Colon (tissue), 2 donors: ENCODE data around the gene DRP2.
"Not testable (repeated sequence)": the region's sequence is repeated elsewhere in the genome, so short reads cannot be mapped to it uniquely, and the experiment has no call there.

ENCODE experiments used
- FAIRE-seq: peaks from 2 replicates; lab custom pipeline; 2012; peaks lifted over from hg19 to GRCh38; lab: Jason Lieb, UNC
- donor health status: control.
- donor health status: control.

The DRP2 gene, protein sequence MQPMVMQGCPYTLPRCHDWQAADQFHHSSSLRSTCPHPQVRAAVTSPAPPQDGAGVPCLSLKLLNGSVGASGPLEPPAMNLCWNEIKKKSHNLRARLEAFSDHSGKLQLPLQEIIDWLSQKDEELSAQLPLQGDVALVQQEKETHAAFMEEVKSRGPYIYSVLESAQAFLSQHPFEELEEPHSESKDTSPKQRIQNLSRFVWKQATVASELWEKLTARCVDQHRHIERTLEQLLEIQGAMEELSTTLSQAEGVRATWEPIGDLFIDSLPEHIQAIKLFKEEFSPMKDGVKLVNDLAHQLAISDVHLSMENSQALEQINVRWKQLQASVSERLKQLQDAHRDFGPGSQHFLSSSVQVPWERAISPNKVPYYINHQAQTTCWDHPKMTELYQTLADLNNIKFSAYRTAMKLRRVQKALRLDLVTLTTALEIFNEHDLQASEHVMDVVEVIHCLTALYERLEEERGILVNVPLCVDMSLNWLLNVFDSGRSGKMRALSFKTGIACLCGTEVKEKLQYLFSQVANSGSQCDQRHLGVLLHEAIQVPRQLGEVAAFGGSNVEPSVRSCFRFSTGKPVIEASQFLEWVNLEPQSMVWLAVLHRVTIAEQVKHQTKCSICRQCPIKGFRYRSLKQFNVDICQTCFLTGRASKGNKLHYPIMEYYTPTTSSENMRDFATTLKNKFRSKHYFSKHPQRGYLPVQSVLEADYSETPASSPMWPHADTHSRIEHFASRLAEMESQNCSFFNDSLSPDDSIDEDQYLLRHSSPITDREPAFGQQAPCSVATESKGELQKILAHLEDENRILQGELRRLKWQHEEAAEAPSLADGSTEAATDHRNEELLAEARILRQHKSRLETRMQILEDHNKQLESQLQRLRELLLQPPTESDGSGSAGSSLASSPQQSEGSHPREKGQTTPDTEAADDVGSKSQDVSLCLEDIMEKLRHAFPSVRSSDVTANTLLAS

DNA sequence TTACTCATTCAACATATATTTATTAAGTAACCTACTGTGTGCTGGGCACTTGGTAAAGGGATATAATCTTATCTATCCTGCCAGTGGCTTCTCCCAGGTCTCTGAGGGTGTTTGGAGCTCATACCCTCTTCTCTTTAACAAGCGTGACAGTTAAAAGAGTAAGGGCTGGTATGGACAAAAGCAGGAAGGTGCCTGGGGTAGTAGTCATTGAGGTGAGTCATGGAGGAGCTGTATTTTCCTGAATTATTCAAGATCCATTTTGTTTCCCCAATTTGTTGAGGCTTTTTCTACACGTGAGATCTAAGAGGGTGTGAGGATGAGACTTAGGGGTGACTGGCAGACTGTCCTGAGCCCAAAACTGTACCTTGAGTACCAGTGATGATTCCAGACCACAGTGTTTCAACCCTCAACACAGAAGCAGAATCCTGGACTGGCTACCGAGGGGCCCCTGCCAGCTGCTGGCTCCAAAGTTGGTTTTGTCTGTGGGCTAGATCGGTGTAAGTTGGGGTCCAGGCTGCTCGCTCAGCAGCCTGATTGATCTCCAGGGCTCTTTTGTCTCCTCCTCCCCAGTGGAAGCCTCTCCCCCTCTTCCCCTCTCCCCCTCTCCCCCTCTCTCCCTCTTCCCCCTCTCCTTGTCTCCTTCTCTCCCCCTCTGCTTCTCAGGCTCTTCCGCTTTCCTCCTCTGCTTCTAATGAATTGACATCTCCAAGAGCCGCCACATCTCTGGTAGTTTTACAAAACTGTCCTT is at the start of gene DRP2:
DRP2 (plus strand) TSS at position 671 of the 748 bp plus-strand sequence. CDS start 11,862 bp downstream, outside the sequence.
- FAIRE-seq, result no peak

DNA sequence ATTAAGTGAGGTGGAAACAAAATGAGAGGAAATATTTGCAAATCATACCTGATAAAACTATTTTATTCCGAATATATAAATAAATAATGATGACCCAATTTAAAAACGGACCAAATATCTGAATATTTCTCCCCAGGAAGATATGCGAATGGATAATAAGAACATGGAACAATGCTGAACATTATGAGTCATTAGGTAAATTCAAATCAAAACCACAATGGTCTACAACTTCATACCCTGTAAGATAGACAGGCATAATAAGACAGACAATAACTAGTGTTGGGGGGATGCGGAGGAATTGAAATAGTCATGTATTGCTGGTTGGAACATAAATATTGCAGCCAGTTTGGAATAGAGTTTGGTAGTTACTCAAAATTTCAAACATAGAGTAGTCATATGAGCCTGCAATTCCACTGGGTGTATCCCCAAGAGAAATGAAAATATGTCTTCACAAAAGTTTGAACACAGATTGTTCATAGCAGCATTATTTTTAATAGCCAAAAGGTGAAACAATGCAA is 47.6 kb upstream of the DRP2 start:
- FAIRE-seq, result no peak

DNA sequence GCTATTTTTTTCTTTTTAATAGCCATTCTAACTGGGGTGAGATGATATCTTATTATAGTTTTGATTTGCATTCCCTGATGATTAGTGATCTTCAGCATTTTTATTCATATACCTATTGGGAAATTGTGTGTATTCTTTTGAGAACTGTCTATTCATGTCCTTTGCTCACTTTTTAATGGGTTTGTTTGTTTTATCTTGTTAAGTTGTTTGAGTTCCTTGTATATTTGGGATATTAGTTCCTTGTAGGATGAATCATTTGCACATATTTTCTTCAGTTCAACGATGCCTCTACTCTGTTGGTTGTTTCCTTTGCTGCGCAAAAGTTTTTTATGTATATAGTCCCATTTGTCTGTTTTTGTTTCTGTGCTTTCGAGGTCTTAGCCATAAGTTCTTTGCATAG is 43.1 kb upstream of the DRP2 start:
- peak; percentile 77 for FAIRE-seq

DNA sequence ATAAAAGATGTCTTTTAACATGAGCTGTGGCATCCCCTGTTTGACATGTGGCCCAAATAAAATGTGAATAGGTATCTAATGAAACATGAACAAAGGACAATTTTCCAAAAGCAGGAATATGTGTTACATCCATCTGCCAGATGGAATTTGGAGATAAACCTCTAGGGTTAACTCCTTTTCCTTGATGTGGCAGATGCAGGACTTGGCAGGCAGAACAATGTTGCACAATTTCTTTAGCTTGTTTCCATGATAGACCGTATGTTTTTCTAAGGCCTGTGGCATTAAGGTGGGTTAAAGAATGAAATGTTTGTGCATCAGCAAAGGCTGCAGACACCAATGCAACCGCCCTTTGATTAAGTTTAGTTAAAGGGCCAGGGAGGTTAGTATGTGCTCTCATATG is 34.7 kb upstream of the DRP2 start:
- not testable (repeated sequence) for FAIRE-seq

DNA sequence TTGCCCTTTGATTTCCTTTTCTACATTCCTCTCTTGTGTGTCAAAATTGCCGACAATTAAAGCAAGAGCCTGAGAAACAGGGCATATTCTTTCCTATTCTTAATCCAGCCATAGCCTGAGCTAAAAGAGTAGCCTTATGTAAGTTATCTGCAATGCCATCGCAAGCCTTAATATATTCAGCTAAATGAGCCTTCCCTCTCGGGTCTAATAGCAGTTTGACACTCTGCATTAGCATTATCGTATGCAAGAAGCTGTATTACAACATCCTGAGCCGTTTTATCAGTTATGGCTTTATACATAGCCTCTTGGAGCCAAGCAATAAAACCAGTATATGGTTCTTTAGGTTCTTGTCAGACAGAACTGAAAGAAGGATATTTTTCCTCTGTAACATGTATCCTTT is 31.6 kb upstream of the DRP2 start:
- not testable (repeated sequence) for FAIRE-seq

DNA sequence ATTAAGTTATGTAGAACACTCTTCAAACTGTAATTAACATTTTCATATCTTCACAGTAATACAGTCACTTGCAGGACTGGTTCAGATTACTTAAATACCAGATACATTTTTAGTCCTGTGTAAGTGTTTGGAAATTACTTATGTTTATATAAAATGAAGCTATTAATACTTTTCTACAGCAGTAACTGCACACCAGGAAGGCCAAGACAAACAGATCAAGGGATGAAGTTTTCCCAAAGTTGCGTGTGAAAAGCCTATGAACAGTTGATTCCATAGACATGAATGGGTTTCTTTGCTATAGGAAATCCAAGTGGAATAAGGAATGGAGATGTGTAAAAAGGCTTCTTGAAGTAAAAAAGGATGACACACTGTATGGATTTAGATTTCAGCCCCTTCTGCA is 28.9 kb upstream of the DRP2 start:
- no peak for FAIRE-seq

DNA sequence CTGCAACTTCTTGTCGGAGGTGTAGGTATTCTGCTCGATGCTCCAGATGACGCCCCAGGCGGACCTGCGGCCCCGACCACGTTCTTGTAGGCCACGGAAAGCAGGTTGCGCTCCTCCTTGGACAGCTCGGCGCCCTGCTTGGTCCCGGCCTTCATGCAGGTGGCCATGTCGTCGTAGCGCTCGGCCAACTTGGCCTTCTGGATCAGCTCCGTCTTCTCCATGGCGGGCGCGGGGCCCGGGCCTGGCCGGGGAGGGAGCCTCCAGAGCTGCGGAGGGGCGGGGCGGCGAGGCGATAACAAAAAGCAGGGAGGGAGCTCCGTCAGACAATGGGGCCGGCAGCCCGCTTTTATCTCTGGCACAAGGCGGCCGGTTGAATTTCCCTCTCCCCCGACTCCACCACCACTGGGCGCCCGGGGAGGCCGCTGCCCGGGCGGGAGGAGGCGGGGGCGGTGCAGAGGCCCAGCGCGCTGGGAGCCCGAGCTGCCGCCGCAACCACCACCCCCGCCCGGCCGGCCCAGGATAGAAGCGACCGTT is 28.3 kb upstream of the DRP2 start:
- no peak for FAIRE-seq

DNA sequence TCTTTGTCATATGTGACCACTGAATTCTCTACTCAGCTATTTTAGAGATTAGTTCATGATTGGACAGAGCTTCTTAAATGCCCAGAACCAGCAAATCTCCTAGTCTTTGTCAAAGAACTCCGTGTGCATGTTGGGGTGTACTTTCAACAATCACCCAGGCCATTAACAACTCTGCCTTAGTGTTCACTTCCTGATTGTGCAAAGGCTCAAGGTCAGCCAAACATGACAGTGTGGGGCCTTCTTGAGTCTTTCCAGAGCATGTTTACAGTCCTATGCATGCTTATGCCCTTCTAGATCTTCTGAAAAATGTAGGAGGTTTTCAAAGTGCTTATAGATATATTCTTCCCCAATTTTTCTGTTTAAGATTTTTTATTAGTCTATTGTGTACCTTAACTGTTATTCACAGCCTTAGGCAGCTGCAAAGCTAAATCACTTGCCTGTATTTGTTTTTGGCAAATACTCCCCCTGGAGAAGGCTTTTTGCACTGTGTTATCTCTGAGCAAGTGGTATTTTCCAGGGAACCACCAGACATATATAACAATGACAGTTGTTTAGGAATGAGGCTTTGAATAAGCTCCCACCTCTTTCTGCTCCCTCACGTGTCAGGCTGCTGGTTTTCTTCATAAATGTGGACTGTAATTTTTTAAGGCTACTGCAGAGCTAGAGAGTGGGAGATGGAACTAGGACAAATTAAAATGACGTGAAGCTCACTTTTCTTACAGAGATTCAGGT is 24.0 kb upstream of the DRP2 start:
- no peak for FAIRE-seq

DNA sequence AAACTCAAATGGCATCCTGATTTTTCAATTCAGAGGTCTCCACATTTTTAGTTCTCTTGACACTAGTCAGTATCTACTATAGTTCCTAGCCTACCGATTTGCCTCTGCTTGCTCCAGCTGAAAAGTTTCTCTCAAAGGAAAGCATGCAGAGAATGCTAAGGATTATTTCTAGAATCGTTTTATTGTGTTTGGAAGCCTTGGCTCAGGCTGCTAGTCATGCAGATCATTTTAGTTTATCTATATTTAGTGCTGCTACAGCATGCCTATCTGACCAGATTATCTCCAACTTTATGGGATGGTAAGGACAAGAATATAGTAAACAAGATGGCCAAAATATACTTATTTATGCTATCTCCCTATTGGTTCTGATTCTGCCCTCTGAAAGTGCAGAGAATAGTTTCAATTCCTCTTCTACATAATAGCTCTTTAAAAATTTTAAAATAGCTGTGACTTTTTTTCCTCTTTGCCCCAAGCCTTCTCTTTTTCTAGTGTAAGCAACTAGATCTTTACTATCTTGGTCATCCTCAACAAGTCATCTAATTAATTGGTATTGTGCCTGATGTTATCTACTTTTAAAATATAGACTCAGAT is 15.7 kb upstream of the DRP2 start:
- no peak for FAIRE-seq

DNA sequence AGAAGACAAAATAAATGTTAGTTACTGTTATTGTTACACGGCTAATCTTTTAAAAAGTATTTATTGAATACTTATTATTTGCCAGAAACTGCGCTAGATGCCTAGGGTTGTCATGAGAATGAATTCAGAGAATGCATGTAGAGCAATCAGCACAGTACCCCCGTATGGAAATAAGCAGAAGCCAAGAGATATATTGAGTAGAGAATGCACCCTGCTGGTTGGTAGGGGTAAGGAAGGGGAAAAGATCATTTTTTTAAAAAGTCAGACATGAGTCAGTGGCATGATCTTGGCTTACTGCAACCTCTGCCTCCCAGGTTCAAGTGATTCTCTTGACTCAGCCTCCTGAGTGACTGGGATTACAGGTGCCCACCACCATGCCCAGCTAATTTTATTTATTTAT is 13.1 kb upstream of the DRP2 start:
- no peak for FAIRE-seq

DNA sequence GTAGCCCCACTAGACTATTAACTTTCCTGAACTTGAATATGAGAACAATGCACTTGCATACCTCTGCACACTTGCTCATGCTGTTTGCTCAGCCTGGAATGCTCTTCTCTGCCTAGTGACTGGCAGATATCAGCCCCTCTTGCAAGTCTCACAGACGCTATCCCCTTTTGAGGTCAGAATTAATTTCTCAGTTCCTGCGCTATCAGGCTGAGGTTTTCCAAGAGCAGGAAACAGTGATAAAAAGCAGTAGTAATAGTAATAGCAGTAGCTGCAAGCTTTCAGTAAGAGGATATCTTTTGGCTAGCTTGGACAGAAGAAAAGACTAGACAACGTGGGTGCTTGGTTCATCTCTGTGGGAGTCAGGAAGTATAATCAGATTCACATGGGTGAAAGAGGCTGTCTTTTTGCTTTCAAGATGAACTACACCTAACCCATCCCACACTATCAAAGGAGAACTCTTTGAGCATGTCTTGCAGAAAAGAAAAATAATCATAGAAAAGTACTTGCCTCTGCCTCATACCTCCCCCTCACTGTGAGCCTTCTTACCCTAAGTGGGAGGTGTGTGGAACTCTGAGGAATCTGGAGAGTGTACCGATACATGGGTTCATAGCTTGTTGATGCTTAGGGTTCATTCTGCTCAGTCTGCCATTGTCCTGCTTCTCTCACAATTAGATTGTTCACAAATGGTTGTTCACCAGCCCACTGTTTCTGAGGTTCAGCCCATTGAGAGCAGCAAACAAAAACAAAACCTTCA is 11.3 kb upstream of the DRP2 start:
- FAIRE-seq, result no peak

DNA sequence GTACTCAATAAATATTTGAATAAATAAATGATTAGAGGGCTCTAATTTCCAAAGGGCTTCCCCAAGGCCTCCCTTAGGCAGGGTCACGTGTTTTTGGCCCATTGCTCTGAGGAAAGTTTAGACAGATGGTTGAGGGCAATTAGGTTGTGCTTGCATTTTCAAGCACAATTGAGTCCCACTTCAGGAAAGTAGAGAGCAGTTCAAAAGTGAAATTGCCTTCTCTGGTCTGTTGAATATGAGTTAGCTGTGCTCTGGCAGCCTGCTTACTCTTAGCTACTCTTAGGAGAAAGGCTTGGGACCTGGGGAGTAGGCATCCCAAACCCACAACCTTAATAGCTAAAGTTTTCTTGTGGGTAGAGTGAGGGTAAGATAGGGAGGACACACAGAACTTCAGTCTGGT is 9.0 kb upstream of the DRP2 start:
- FAIRE-seq, result no peak

DNA sequence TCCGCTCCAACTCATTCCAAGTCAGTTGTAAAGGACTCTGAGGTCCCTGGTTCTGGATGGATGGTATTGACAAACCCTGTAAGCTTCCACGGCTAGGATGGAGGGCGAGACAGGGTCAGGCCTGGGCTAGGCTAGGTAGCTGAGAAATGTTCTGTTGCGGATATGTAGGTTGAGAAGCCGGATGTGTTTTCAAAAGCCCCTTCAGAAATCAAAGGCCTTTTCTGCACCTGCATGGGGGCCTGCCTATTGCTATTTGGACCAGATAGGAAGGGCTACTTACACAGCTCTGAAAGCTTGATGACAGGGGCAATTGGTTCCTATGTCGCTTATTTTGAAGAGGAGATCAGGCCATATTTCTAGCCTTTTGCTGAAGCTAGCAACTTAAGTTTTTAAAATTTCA is 1.9 kb upstream of the DRP2 start:
- FAIRE-seq, result no peak

DNA sequence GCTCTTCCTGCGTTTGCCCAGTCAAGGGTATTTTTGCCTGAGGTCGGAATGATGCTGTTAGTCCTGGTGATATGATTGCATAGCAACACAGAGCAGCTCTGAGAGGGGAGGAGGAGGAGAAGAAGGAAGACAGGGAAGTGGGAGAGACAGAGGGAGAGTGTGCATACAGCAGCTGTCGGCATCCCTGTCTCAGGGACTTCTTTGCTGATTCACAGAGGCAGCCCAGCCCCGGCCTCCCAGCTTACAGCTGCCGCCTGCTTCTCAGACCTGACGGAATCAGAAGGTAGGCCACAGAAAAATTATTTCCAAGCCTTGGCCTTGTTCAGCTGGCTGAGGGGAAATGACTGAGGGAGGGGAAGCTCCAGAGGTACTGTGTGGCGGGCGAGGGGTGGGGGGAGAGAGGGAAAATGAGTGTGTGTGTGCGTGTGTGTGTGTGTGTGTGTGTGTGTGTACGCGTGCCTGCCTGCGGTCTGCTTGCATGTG is 319 bp downstream of the DRP2 start:
- no peak for FAIRE-seq

DNA sequence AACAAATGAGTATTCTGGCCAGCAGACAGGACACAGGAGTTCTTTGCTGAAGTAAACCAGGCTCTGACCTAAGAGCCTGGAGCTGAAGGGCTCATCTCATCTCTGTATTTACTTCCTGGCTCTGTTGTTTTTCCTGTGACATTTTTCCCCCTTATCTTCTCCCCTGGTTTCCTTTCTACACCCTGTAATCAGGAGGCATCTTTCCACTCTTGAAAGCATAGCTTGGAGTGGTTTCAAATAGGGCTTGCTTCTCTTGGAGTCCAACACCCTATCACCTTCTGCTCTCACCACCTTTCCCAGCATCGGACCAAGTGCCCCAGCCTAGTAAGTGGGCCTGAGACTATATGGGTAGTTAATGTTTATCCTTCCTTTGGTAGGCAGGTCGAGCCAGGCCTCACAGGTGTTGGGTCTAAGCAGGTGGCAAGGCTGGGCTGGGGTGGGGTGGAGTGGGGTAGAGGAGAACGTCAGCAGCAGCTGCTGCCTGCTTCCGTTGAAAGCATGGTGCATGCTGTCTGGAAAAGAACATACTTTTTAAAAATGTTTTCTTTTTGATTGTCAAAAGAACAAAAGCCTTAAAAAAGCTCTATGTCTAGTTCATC is 1.2 kb downstream of the DRP2 start:
- FAIRE-seq, result no peak

DNA sequence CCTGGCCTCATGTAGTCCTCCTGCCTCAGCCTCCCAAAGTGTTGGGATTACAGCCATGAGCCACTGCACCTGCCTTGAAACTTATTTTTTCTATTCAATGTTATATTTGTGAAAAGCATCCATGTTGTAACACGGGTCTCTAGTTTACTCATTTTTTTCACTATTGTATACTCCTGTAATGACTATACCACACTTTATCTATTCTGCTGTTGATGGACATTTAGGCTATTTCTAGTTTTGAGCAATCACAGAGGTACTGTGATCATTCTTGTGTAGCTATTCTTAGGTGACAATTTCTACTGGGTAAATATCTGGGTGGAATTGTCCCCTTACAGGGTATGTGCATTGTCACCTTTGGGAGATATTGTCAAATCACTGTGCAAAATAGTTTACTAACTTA is 3.6 kb downstream of the DRP2 start:
- no peak for FAIRE-seq

DNA sequence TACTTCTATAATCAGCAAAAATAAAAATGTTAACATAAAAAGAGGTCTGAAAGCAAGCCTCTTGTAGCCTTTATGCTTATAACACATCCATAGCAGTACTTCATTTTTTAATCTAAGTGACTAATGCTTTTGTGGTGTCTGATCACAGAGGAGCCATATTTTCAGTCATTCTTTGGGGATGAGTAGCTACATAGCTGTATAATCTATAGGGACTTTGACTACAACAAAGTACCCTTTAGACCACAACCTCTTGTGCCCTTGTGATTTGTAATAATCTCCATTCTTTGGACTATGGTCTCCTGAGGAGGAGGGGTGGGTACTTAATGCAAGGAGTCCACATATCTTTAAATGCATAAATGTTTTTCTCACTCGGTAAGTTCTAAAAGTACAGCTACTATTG is 9.6 kb downstream of the DRP2 start:
- FAIRE-seq, result no peak

DNA sequence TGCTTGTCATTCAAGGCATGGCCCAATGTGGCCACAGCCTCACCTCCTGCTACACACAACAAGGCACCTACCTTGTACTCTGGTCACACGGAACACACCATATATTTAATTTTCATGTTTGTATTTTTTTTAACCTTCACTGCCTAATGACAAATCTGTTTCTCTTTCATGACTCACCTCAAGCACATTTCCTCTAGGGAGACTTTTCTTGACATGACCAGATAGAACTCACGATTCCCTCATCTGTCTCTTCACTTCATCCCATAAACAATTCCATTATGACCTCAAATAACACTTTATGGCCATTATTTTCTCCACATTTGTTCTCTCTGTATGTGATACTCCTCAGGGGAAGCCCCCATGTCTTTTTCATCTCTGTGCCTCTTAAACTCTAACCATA is 11.1 kb downstream of the DRP2 start:
- no peak for FAIRE-seq

DNA sequence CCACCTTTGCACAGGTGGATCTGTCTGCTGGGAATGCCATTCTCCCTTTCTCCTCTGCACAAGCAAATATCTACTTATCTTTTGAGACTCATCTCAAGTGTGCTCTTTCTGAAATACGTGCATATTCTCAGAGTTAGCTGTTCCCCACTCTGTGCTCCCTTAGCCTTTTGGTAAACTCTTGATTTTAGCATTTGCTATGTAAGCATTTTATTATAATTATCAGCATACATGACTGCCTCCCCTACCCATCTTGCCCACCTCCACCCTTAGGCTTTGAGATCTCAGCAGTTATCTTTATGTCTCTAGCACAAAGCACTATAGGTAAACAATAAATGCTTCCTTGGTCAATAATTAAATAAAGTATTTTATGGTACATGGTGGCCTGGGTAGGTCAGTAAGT is 11.5 kb downstream of the DRP2 start:
- FAIRE-seq, result no peak

DNA sequence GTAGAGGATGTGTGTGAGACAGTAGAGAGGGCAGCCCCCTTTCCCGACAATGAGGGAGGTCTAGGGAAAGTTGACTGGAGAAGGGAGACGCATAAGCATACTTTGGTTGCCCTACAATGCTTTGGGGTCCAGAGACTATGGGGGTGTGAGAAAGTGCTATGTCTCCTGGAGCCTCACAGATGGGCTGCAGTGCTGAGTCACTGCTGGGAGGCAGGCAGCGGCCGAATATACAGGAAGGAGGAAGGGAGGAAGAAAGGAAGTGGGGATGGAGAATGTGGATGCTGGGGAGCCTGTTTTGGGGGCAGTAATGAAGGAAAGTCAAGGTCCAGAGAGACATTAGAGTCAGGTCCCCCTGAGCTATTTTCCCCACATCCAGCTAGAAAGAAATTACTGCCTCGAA is 12.7 kb downstream of the DRP2 start:
- FAIRE-seq, result no peak
